LHCN-M2 (cell line): ENCODE results near the gene PRXL2C. TPM values are rescaled to one million over a fixed set of nuclear protein-coding genes. Genes with fewer than 3 reads are reported as not detected.

ENCODE experiments used
- DNase-seq: peaks from one replicate; pipeline ENCODE4 v3.0.0-alpha.2; 2012; ENCODE audit warnings: low read depth
- total RNA-seq: library from RNA; depleted of rRNA; stranded (reverse); fragments of >200 nt; gene quantifications from 2 replicates; pipeline ENCODE4 v1.2.3, GENCODE V29; 2014; rRNA removed

Gene PRXL2C
- total RNA-seq, 1 experiment from 2014 or later: 14.6 TPM

DNA sequence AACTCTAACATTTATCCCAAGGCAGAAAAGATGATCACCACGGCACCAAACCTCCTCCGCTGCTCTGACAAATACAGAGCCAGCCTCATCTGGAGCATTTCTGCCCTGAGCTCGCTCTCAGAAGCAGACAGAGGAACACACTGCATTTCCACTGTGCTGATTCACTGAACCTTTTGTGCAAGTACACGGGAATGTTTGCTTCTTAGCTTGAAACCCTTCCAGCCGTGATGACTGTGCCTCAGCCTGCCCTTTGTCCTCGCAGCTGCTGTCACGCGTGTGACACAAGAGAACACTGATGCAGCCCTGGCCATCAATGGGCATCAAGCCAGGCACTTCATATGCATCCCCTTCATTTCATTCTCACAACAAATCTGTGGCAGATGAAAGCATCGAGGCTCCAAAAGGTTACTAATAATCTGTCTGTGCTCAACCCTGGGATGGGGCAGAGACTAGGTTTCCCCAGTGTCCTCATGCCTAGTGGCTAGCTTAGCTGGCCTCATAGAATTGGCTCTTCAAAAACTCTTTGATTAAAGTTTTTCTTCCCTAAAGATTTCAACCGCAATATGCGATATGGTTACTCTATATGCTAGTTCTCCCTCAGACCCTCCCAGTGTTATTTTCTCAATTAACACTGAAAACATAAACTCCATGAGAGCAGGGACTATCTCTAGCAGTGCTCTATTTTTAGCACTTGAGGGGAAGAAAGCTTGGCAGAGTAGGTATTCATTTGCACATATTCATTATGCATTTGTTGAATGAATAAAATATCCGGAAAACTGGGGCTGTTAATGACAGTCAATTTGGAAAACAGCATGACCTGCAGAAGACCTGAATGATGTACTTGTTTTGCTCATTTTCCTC is 42.8 kb downstream of the PRXL2C start:
- peak; percentile 93 for DNase-seq

DNA sequence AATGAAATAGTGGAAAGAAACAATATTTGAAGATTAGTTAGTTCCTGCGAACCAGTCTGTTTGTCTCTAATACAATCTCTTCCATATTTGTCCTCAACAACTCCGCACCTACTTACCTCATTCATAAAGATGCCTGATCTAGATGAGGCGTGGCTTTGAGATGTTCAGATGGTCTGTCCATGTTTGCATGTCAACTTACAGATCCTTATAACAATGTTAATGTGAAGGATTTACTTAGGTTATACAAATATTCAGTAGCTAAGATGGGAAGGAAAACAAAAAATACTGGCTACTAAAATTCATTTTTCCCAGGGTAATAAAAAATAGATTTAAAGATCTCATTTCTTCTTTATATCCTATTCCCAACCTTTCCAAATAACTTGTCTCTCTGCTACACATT is 43.8 kb downstream of the PRXL2C start:
- no peak for DNase-seq

DNA sequence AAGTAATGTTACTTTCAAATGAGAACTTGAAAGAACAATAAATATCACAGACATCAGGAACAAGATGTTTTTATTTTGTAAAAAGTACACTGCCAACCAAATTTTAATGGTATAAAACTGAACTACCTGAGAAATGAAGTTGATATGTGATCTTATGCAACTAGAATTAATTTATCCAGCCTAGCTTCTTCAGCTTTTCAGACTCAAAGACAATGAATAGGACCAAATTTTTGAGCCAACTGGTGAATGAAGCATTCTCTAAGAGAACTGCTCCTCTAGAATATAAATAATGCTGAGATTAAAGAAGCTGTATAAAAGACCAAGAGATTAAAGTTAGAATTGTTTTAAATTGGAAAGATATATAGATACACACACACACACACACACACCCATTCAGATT is 45.4 kb downstream of the PRXL2C start:
- no peak for DNase-seq

DNA sequence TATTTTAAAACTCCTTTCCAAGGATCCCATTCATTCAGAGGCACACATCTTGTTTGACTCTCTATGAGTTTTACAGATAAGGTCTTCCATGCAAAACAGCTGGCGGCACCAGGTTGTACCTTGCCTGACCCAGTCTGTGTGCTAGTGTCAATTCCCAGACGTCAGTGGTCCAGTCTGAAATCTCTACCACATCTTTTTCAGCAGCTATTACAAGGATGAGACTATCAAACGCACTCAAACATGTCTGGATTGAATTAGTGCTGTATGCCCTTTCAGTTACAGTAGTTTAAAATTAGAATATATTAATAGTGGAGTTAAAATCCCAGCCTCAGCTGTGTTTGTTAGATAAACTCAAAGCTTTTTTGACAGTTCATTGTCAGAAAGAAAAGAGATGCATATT is 47.1 kb downstream of the PRXL2C start:
- no peak for DNase-seq

DNA sequence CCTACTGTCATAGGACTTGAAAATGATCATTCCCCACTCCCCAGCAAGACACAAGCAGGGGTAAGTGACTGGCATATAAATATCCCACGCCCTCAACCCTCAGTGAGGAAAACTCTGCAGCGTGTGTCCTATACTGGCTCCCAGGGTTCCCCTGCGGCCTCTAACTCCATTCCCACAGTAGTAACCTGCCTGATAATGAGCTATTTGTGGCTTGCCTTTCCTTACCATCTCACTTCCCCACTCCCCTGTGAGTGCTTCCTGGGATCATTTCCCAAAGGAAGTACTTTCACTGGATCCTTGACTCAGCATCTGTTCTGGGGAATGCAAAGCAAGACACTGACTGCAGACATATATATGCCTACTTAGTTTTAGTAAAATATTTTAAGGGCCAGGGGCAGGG is 49.8 kb downstream of the PRXL2C start:
- no peak for DNase-seq

DNA sequence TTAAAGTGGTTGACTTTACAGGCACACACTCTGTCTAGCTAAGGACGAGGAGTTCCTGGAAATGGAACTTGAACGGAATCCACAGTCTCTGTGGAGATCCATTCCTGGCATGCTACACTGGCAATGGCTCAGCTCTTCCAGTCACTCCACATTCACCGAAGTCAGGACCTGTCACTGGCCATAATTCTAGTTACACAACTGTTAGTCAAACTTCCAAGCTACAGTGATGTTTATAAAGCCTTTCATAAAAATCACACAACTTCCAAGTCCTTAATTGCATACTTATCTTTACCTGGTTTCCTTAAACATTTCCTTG is 51.2 kb downstream of the PRXL2C start:
- DNase-seq: no peak

DNA sequence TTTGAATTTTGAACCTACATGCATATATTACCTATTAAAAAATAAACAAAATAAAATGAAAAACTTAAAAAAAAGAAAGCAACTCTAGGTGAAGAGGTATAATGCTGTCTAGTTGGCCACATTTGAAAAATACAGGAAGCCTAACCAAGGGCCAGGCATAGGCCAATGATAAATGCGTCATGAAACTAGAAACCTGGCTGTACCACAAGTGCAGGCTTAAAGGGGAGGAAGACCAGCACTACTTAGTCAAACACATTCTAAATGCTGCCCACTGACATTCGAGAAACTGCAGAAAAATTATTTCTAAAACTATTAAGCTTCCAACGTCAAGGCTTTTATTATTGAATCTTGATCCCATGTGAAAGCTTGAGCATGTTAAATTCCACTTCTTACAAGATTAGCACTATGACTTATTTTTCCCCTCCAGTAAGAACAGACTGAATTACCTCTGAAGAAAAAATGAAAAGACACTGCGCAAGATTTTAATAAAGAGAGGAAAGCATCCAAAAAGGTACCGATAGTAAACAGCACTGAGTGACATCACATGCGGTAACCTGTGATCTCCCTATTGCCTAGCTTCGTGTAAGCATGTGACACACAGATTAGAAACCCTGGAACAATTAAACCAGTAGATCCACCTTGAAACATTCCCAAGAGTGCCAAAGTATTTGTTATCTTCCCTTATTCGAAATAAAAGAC is 51.7 kb downstream of the PRXL2C start:
- peak; percentile 50 for DNase-seq

DNA sequence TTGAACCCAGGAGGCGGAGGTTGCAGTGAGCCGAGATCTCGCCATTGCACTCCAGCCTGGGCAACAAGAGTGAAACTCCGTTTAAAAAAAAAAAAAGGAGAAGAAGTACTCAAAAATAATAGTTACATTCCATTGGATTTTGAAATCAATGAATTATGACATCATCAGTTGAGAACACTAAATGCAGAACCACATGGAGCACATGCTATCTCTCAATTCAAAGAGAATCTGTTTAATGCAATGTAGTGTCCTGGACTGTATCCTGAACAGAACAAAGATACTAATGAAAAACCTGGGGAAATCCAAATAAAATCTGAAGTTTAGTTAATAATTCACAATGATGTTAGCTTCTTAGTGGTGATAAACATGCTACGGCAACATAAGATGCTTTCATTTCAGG is 55.8 kb downstream of the PRXL2C start:
- peak; percentile 23 for DNase-seq

DNA sequence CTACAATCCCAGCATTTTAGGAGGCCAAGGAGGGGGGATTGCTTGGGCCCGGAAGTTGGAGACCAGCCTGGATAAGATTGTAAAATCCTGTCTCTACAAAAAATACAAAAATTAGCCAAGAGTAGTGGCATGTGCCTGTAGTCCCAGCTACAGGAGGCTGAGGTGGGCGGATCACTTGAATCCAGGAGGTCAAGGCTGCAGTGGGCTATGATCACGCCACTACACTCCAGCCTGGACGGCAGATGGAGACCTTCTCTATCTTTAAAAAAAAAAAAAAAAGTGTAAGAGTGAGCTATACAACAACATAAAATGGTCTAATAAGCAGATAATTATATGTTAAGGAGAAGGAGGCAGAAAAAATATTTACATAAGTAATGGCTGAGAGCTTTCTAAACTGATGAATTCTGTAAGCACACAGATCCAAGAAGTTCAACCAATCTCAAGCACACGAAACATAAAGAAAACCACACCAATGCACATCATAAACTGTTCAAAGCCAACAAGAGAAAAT is 58.5 kb downstream of the PRXL2C start:
- no peak for DNase-seq

Other genes starting within 250 kb of the PRXL2C start
- gene ZNF367, start 236.9 kb downstream of the PRXL2C start, total RNA-seq: 19.6 and 21.8 TPM in 2 replicates
- 14.0 and 14.5 TPM in 2 replicates for gene HABP4, start 205.1 kb downstream of the PRXL2C start, total RNA-seq
- 10.8 and 12.6 TPM in 2 replicates for gene CDC14B, start 35.5 kb downstream of the PRXL2C start, total RNA-seq
- gene ZNF510, start 122.8 kb upstream of the PRXL2C start, total RNA-seq: 16.0 and 17.9 TPM in 2 replicates
- gene ZNF782, start 199.2 kb upstream of the PRXL2C start, total RNA-seq: 4.2 and 4.4 TPM in 2 replicates